Vagina (tissue), 2 donors: ENCODE results near the gene TMEM205.

Source experiments
- POLR2AphosphoS5 ChIP-seq, 2 donors: sonication (generic); formaldehyde crosslinking; IDR thresholded peaks; one replicate each; pipeline ENCODE4 v1.9.0; 2017; ENCODE audit warnings: antibody characterized with exemption in 2 of 2, mild to moderate bottlenecking in 2 of 2, low read depth in 1 of 2; ENCODE audit not compliant: insufficient read depth in 1 of 2
- TF ChIP-seq, protein P1 (sequence below), 3 experiments: fragments of 450-650 bp in 2 of 3; fragments of 200-600 bp in 1 of 3; sonication (generic) in 1 of 3; IDR thresholded peaks; one replicate each; pipeline ENCODE4 v1.5.1; 2017 to 2019; ENCODE audit warnings: antibody characterized with exemption in 3 of 3, mild to moderate bottlenecking in 2 of 3, moderate library complexity in 2 of 3

DNA sequence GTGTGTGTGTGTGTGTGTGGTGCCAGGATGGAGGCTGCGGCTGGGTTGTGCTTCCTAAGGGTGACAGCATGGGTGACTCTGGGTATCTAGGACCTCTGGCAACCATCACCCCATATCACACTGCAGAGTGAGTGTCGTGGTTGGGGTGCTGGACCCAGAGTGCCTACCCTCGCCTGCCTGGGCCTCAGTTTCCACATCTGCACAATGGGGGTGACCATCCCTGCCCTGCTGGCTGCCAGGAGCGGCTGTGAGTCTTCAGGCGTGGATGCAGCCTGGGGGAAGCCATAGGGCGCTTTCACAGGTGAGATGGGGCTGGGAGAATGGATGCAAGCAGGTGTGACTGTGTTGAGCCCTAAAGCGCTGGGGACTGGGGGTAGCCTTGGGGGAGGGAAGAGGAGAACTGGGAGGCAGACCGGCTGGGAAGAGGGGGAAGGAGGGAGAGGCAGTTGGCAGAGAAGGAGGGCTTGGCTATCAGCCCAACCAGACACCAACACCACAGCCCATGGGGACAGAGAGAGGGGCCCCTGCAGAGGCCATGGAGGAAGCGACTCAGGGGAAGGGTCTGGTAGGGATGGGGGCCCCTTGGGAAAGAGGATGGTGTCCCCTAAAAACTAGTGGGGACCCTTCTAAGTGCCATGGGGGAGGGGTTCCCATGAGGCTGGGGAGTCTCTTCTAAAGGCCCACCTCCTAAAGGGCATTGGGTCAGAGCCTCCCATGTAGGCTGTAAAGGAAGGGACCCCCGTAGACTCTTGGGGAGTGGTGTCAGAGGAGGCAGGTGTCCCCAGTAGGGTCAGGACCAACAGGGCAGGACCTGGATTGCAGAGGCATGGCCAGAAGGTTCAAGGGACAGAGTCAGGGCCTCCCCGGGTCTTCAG, 10.8 kb upstream of the TMEM205 start:
- TF ChIP-seq, protein P1, sequence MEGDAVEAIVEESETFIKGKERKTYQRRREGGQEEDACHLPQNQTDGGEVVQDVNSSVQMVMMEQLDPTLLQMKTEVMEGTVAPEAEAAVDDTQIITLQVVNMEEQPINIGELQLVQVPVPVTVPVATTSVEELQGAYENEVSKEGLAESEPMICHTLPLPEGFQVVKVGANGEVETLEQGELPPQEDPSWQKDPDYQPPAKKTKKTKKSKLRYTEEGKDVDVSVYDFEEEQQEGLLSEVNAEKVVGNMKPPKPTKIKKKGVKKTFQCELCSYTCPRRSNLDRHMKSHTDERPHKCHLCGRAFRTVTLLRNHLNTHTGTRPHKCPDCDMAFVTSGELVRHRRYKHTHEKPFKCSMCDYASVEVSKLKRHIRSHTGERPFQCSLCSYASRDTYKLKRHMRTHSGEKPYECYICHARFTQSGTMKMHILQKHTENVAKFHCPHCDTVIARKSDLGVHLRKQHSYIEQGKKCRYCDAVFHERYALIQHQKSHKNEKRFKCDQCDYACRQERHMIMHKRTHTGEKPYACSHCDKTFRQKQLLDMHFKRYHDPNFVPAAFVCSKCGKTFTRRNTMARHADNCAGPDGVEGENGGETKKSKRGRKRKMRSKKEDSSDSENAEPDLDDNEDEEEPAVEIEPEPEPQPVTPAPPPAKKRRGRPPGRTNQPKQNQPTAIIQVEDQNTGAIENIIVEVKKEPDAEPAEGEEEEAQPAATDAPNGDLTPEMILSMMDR (IDR thresholded peaks at IDR 0.05), result no peak
- no peak for TF ChIP-seq POLR2AphosphoS5 (IDR thresholded peaks at IDR 0.05; ENCODE audit: insufficient read depth in 1 of 2, low read depth in 1 of 2)
